ENCODE measurements around the gene ITIH5.
"Not testable (repeated sequence)": the region's sequence is repeated elsewhere in the genome, so short reads cannot be mapped to it uniquely, and the experiment has no call there.

ITIH5 gene

DNA sequence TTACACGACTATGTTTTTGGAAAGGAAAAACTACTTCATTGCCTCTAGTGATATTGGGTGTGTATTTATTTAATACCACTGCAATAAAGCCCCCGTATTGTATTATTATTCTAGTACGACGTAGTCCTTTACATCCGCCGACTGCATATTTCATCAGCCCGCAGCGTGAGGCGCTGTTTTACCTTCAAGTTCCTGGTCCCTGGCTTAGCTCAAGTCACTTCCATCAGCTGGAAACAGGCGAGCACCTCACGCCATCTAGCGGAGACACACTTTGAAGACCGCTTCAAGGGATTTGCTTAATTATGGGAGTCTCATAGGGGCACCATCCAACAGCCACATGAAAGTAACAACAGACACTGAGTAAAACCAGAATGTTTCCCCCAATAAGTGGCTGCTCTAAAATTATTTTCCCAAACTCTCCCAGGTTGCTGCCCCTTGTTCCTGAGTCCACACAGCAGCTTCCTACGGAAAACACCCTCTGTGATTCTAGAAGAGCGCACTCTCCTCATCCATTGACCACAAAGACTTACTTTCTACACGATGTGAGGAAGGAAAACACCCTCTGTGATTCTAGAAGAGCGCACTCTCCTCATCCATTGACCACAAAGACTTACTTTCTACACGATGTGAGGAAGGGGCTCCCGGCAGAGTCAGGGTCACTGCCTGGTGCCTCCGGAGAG is 20.6 kb upstream of the ITIH5 start:
- peak; percentile 80 for DNase-seq (ENCODE audit: low spot score)

DNA sequence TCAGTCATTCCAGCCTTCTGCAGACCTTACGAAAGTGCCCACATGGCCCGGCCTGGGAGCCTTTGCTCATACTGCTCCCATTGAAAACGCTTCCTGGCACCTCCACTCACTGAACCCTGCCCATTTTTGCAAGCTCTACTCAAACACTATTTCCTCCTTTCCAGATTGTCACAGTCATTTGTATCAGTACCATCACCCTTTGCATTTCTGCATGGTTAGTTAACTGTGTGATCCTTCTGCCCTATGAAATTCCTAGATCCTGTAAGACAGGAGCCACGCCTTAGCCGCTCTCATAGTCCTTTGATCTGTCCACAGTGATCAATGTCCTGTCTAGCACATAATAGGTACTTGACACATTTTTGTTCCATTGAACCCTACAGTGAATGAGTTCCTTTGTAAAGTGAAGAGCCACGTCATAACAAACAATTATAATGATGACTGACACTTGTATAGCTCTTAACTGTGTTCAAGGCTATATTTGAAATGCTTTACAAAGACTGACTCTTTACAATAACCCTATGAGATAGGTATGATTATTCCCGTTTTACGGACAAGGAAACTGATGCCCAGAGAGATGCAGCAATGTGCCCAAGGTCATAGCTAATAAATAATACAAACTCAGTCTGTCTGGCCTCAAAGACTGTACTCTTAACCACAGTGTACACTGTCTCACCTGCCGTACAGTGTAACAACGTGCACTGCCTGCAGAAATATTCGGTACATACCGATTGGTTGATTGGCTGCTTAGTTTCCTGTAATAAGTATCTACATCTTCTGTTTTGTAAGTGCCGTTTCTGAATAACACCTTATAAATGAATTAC is 19.8 kb upstream of the ITIH5 start:
- DNase-seq (ENCODE audit: low spot score) = no peak

DNA sequence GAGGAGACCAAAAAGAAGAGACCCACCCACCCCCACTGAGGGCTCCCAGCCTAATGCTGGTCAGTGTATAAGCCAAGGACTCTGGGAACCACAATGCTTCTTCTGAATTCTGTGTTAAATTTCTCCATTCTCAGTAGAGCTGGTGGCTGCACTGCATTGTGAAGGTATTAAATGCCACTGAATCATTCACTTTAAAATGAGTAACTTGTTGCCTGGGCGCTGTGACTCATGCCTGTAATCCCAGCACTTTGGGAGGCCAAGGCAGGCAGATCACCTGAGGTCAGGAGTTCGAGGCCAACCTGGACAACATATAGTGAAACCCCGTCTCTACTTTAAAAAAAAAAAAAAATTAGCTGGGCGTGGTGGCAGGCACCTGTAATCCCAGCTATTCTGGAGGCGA is 13.3 kb upstream of the ITIH5 start:
- not testable (repeated sequence) for DNase-seq (ENCODE audit: low spot score)

DNA sequence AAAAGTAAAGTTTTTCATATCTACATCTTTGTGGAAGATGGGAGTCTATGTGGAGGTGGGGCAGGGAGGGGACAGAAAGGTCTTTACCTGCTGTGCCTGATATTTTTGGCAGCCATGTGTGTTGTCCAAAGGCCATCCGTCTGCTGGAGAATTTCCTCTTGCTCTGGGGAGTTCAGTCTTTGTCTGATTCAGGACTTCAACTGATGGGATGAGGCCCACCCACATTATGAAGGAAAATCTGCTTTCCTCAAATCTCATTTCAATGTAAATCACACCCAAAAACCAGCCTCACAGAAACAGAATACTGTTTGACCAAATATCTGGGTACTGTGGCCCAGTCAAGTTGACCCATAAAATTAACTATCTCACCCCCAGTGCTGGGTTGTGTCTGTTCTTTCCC is 12.5 kb upstream of the ITIH5 start:
- DNase-seq (ENCODE audit: low spot score) = no peak

DNA sequence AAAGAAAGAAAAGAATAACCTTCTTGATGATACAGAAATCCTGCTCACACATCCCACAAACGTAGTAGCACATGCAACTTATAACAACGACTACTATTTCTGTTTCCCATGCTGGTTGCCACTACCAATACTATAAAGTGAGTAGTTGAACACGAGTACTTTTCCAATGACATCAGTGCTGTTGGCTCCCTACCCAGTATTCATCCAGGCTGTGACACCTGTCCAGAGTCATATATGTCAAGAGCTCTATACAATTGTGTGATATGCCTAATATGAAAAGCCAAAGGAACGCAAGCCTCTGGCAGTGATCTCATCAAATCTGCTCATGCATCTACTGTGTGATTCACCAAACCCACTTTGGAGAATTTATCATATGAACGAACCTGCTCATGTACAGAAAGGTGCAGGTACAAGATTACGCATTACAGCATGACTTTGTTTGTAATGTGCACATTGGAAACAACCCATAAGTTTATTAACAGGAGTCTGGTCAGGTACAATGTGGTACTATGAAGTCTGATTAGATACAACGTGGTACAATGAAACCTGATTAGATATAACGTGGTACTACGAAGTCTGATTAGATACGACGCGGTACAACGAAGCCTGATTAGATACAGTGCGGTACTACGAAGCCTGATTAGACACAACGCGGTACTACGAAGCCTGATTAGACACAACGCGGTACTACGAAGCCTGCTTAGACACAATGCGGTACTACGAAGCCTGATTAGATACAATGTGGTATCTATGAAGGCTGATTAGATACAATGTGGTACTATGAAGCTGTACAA is 5.8 kb upstream of the ITIH5 start:
- DNase-seq (ENCODE audit: low spot score) = no peak

DNA sequence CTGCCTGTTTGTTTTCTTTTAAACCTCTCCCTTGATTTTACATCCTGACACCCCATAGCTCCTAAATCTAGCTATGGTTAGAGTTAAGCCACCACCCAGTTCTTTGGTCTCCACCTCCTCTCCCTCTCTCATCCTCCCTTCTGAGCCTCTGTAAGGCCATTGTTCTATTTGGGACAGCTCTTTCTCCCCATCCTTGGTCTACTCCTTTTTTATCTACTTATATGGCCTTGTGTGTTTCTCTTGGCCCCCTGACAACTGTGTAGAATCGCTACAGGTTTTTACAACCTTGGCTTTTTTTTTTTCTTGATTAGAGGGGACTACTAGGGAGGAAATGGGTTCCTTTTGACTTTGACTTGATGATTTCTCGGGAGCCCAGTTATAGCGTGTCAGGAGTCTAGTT is 3.4 kb upstream of the ITIH5 start:
- DNase-seq (ENCODE audit: low spot score) = no peak

DNA sequence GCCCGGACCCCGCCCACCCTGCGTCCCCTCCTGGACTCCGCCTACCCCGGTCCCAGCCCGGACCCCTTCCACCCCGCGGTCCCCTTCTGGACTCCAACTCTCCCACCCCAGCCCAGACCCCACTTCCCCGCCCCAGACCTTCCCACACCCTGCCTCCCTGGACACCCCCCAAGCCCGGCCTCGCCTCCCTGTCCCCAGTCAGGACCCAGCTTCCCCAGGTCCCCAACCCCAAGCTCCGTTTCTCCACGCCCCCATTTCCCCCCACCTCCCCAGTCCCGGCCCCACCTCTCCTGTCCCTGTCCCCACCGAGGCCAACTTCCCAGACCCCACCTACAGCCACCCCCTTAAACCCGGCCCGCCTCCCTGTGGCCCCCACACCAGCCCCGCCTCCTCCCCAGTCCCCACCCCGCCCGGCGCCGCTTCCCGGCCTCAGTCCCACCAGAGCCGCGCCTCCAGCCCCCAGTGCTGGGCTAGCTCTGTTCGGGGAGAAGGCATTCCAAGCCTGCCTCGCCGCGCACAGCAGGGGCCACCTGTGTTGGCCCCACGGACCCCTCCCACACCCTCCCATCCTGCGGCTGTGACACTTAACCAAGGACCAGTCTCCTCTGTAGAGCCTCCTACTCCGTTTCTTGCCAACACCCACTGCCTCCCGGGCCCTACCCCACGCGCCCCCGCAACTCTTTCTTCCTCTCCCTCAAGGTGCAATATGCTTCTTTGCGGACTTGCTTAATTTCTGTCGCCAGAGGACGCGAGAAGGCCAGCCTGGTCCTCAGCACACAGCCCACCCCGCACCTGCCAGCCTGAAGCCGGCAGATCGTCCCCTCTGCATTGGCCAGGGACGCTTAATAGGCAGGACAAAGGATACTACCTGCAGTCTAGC is 736 bp upstream of the ITIH5 start:
- DNase-seq (ENCODE audit: low spot score) = no peak

DNA sequence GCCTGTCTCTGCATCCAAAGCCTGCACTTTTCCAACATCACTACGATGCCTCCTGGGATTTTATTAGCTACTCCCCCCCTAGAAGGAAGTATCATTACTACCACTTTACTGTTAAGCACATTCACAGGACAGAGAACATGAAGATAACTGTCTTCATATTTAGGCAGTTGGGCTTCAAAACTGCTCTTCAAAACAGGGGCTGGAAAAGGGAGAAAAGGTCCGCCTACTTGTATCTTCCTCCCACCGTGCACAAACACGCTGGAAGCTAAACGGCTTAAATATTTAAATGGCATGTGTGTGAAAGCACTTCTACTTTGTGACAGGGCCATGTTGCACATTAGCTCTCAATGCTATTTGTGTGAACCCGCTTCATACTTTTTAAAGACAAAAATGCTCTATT is 999 bp downstream of the ITIH5 start:
- no peak for DNase-seq (ENCODE audit: low spot score)

DNA sequence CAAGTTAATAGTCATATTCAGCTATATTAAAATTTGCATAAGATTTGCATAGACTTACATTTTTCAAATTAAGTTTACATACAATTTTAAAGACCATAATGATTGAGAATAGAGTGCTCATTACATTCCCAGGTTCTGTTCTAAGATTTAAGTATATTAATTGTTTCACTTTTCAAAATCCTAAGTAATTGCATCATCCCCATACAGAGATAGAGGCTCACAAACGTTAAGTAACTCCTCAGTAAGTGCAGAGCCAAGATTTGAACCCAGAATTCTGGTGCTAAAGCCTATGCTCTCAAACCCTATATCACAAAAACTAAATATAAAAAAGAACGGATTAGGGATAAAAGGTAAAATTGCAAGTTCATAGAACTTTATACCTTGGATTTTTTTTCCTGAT is 2.1 kb downstream of the ITIH5 start:
- DNase-seq (ENCODE audit: low spot score) = no peak

DNA sequence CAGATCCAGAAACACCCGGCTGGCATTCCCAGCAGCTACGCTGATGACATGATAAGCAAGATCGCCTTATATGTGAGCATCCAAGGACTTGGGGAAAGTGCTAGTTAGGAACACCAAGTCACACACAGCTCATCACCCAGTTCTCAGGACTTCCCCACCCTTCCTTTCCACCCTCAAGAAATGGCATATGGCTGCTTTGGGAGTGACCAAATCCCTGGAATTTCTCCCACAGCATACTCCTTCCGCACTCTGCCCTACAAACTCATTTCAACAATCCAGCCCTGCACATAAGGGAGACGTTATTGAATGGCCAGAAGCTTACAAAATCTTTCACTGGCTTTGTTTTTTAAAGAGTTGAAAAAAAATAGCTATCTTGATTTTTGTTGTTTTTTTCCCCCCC is 4.2 kb downstream of the ITIH5 start:
- no peak for DNase-seq (ENCODE audit: low spot score)

DNA sequence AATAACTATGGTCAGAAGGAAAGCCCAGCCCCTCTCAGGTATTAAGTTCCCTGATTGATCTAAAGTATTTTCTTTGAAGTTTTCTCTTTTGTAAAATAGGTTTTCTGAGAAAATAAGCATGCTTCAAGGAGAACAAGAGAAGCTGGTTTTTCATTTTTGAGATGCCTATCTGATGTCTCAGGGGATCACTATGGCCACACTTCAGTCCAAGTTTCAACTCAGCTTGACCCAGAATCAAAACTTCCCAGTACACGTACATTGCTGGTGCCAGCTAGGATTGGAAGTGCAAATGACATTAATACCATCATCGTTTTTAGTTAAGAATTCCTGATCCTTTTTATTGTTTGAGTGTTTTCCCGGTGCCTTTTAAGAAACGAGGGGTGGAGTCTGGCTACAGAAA is 7.2 kb downstream of the ITIH5 start:
- no peak for DNase-seq (ENCODE audit: low spot score)

DNA sequence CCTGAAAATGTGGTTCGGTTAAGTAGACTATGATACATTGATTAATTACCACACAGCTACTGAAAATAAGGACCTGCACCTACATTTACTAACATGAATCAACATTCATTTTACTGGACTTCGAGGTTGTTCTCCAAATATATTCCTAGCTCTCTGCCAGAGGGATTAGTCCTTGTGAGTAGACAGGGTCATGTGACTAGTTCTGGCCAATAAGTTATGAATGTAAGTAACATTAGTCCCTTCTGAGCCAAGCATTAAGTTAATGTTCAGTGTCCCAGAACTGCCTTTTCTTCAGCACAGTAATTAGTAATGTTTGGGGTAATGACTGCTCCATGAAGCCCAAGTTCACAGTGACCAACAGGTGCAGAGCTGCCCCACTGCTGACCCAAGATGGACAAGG is 9.2 kb downstream of the ITIH5 start:
- DNase-seq (ENCODE audit: low spot score) = no peak

DNA sequence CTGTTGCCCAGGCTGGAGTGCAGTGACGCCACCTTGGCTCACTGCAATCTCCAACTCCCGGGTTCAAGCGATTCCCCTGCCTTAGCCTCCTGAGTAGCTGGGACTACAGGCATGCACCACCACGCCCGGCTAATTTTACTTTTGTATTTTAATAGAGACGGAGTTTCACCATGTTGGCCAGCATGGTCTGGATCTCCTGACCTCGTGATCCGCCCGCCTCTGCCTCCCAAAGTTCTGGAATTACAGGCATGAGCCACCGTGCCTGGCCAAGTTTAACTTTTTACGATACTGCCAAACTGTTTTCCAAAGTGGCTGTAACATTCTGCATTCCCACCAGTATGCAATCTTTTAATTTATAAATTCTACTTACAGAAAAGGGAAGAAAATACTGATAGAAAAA is 9.7 kb downstream of the ITIH5 start:
- not testable (repeated sequence) for DNase-seq (ENCODE audit: low spot score)

DNA sequence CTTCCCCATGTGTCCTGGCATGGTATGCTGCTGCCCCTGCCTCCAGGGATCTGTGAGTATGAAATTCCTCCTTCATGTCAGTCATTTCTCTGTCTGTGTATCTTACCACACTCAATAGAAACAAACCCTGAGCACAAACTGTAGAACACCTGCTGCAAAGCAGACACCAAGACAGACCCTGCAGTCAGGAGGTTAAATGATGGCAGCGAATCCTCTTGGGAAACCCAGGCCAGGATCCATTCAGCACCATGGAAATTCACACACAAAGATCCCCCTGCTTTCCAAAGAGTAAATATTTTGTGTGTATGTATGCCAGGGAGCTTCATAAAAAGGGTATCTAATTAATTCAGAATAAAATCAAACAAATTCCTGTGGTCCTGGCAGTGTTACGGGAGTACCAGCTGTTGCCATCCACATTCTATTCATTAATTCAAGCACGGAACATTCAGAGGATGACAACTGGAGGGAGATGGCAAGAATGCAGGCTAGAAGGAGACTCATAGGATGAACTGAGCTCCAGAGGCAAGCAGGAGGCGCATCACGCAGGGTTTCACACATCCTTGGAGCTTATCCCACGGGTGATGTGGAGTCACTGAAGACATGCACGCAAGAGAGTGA is 14.8 kb downstream of the ITIH5 start:
- no peak for DNase-seq (ENCODE audit: low spot score)

DNA sequence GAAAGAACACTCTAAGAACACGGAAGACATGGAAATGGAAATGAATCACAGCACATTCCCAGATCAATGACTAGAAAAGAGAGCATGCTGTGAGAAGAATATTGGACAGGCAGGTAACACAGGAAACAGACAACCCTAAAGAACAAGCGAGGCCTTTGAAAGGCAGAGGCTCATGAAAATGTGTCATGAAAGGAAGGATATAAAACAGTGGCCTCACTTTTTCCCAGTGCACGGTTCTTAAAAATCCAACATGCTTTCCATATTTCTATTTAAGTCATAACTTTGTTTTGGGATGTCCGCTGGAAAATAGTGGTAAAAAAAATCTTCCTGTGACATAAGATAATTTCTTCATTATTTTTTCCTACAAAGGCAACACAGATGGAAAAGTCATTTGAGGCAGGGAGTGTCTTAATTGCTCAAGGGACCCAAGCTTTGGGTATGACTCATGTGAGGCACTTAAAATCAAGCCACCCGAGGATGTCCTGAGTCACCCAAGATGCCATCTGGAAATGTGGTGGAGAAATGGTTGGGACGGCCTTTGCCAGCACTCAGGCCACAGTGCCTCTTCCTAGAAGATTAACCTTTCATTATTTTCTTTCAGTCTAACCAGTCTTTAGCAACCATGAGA is 17.0 kb downstream of the ITIH5 start:
- no peak for DNase-seq (ENCODE audit: low spot score)

DNA sequence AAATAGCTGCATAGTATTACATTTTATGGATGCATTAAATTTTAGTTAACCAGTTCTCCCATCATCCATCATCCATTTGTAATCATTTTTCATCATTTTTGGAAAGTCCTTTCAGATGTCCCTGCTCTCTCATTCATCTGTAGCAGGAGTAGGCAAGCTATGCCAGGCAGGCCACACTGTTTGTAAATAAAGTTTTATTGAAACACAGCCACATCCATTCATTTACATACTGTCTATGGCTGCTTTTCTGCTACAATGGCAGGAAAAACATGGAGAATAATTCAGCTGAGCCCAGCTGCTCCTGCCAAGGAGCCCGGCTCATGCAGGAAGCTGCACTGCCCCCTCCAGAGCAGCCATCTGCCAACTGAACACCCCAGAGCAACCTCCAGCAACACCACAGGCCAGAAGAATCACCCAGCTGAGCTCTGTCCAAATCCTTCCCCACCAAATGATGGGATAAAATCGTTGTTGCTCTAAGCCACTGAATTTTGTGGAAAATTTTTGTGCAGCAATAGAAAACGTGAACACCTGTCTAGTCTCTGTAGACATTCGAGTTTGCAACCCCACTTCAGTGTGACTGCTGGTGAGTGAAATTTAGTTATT is 19.6 kb downstream of the ITIH5 start:
- DNase-seq (ENCODE audit: low spot score) = no peak

DNA sequence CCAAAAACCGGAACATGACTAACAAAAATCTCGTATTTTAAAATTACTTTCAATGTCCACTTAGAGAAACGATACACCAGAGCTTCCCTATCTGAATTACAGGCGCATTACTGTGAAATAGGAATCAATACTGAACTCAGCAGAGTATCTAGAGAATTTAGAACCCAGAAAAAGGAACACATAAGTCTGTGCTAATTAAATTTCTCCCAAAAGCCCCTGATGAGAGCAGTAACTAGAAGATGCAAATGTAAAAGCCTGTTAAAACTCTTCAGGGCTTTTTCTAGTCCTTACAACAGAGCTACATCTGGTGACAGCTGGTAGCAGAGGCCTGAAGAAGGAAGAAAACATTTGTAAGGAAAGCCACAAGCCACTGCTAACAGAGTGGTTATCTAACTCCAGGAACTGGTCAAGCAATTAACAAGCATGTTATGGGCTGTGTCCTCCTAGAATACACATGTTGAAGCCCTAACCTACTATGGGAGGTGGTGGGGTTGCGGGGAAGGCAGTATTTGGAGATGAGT is 24.2 kb downstream of the ITIH5 start:
- no peak for DNase-seq (ENCODE audit: low spot score)

DNA sequence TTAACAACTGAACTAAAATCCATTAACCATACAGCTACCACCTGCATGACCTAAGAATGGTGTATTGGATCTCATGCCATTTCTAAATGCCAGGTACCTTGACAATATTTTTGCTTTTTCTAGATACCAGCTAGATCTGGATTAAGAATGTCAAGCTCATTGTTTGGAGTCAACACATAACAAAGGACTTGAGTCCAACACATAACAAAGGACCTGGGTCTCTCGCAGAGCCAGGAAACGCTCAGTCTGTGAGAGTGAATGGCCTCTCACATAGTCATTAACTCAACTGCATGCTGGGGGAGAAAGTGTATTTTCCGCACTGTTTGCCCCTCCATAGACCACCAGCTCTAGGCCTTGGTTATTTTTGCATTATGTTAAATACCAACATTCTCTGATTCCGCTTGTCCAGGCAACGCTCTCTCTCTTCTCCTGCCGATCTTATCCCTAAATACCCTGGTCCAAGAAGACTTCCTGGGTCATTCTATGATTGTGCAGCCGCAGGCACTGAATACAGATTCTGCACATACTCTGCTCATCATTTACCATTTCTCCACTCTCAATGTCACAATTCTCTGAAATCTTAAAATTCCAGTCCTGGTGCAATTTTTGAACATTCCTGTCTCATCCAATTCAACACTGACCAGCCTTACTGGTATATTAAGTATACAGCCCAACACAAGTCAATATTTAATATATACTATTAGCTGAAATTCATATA is 31.2 kb downstream of the ITIH5 start:
- no peak for DNase-seq (ENCODE audit: low spot score)

DNA sequence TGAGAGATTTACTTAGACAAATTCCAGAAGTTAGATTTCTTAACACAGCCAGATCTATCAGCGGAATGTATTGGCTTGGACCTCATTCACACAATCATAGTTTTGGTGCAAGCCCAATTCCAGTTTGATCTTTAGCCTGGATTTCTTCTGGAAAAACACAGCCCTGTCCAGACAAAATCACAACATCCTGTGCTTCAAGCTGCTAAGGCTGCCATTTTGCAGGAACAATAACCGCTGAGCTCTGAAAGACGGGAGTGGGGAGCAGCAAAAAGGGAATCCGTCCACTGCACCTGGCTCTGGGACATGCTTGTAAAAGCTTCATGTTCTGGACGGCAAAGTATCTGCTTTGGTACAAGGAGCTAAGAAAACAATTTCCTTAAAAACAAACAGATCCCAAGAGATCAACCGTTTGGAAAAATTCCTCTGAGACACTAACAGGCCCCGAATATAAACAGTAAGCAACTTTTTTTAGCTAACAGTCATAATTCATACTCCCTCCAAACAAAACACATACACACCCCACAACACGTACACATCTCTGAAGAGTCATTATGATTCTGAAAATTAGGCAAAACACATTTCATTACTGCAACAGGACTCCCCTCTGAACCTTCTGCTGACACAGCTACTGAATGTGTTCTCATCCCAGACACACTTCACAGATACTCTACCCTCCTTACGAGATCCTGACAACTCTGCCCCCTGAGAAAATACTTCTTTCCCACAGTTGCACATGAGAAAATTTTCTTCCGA is 32.4 kb downstream of the ITIH5 start:
- DNase-seq (ENCODE audit: low spot score) = peak; percentile 17

All from putamen (tissue), 1 donor.